Measurements from ENCODE around the gene ARID5B. TPM values are rescaled to one million over a fixed set of nuclear protein-coding genes. Genes with fewer than 3 reads are reported as not detected.
A peak's percentile ranks its signal among the peaks of the same experiment; 100 is the strongest.
"Not testable (repeated sequence)": the region's sequence is repeated elsewhere in the genome, so short reads cannot be mapped to it uniquely, and the experiment has no call there.

The ARID5B gene
- total RNA-seq, 2 experiments from 2014 or later, result 26.7 to 28.3 TPM

DNA sequence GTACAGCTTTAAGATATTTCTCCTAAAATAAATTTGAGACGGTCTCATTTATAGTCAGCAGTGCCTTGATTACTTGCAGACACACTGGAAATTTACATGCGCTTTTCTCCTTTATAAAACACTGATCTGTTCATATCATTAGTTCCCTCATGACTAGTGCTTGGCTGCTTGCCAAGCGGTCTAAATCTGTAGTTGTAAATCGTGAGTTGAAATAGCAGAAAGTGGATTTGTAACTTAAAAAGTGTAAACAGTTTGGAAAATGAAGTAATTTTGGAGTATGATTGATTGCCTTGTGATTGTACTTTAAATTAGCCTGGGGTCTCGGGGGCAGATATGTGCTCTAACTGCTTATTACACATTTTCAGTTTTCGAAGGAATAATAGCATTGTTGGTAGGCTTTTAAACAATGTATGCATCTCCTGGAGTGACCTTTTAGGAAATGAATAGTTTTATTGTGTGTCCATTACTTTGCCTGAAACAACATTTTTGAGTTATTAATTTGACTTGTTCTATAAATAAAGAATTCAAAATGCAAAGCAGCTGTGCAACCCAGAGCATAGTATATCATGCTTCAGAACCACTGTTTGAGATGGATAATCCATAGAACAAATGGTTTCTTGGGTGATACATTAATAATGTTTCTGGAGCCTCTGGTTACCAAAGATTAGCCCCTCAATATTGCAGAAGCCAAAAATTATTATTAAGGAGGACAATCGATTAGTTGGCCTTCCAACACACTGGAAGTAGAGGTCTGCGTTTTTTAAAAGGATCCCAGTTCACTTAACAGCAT, 73.3 kb downstream of the ARID5B start:
- intact Hi-C loops (cut with micrococcal nuclease), result no loop called here
- ATAC-seq (no peak), DNase-seq (peak; percentile 27)
- Mint-ChIP-seq H3K27ac (no peak overlapping the region), H3K9me3 (peaks cover 7% of the 10 kb centered on the region), H3K27me3 (no peaks in the 10 kb centered on the region), H3K4me3 (no peak overlapping the region), H3K4me1 (ENCODE audit: low read depth) (peaks cover 35% of the 10 kb centered on the region), H3K36me3 (ENCODE audit: low read depth) (peaks cover 52% of the 10 kb centered on the region)
- ChIA-PET POLR2A (no interaction called here), CTCF (interaction anchor here (0.9 to 1.2 kb wide), 3 partner anchors 9 to 78 kb away, joined by 3 to 4 read pairs (median 3); no protein-coding TSS in a partner anchor)
- TF ChIP-seq, protein P1, sequence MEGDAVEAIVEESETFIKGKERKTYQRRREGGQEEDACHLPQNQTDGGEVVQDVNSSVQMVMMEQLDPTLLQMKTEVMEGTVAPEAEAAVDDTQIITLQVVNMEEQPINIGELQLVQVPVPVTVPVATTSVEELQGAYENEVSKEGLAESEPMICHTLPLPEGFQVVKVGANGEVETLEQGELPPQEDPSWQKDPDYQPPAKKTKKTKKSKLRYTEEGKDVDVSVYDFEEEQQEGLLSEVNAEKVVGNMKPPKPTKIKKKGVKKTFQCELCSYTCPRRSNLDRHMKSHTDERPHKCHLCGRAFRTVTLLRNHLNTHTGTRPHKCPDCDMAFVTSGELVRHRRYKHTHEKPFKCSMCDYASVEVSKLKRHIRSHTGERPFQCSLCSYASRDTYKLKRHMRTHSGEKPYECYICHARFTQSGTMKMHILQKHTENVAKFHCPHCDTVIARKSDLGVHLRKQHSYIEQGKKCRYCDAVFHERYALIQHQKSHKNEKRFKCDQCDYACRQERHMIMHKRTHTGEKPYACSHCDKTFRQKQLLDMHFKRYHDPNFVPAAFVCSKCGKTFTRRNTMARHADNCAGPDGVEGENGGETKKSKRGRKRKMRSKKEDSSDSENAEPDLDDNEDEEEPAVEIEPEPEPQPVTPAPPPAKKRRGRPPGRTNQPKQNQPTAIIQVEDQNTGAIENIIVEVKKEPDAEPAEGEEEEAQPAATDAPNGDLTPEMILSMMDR (IDR thresholded peaks at IDR 0.05), result no peak

DNA sequence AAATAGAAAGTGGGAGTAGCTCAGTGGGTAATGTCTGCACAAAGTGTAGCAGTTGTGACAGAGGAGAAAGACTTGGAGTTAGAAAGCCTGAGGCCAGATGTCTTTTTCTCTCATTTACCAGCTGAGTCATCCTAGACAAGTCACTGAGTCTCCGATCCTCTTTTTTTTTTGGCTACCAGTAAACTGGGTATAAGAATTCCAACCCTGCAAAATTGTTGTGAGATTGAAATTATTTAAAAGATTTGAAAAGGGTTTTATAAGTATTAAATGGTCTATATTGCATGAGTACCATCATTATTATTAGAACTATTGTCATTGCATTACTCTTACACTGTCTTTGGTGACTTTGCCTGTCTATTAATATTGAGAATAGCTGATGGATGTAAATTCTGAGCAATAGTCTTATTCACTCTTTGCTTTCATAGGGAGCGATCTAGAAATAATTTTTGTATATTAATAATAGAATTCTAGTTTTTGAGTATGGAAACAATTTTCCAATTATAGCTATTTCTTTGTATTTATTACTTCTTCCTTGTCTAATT, 74.0 kb downstream of the ARID5B start:
- no peak for ATAC-seq
- intact Hi-C loops (cut with micrococcal nuclease), result no loop called here
- Mint-ChIP-seq H3K27me3 (no peaks in the 10 kb centered on the region), H3K36me3 (ENCODE audit: low read depth) (peaks cover 50% of the 10 kb centered on the region), H3K4me1 (ENCODE audit: low read depth) (peaks cover 33% of the 10 kb centered on the region), H3K4me3 (no peak overlapping the region), H3K27ac (no peak overlapping the region), H3K9me3 (peaks cover 7% of the 10 kb centered on the region)
- TF ChIP-seq, protein P1 (IDR thresholded peaks at IDR 0.05), result no peak
- DNase-seq, result no peak
- ChIA-PET CTCF (interaction anchor here (0.9 to 1.4 kb wide), 6 partner anchors 9 to 272 kb away, joined by 3 to 5 read pairs (median 3); no protein-coding TSS in a partner anchor), POLR2A (no interaction called here)

DNA sequence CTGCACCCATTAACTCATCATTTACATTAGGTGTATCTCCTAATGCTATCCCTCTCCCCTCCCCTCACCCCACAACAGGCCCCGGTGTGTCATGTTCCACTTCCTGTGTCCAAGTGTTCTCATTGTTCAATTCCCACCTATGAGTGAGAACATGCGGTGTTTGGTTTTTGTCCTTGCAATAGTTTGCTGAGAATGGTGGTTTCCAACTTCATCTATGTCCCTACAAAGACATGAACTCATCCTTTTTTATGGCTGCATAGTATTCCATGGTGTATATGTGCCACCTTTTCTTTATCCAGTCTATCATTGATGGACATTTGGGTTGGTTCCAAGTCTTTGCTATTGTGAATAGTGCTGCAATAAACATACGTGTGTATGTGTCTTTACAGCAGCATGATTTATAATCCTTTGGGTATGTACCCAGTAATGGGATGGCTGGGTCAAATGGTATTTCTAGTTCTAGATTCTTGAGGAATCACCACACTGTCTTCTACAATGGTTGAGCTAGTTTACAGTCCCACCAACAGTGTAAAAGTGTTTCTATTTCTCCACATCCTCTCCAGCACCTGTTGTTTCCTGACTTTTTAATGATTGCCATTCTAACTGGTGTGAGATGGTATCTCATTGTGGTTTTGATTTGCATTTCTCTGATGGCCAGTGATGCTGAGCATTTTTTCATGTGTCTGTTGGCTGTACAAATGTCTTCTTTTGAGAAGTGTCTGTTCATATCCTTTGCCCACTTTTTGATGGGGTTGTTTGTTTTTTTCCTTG, 75.6 kb downstream of the ARID5B start:
- POLR2A ChIA-PET; DNase-seq; H3K9me3 Mint-ChIP-seq; ATAC-seq; intact Hi-C loops (cut with micrococcal nuclease); H3K4me3 Mint-ChIP-seq; CTCF ChIA-PET; H3K27me3 Mint-ChIP-seq: not testable (repeated sequence)
- H3K27ac Mint-ChIP-seq, result peak overlapping the region; percentile 42
- peaks cover 54% of the 10 kb centered on the region for H3K36me3 Mint-ChIP-seq (ENCODE audit: low read depth)
- peaks cover 35% of the 10 kb centered on the region for H3K4me1 Mint-ChIP-seq (ENCODE audit: low read depth)

DNA sequence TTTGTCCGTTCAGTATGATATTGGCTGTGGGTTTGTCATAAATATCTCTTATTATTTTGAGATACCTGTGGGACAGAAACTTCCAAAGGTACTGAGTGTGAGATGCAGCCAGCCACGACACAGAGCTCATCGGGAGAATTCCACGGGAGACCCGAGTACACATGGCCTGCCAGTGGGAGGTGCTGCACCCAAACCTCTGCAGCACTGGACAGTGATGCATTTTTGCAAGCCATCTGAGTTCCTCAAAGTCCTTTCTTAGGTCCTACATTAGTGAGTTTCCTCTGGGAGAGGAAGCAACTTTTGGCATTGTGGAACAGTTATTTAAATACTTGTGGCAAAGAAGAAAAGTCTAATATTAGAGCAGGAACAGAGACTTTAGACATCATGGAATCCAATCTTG, 77.5 kb downstream of the ARID5B start:
- H3K9me3 Mint-ChIP-seq, result peaks cover 7% of the 10 kb centered on the region
- intact Hi-C loops (cut with micrococcal nuclease), result no loop called here
- ChIA-PET POLR2A (no interaction called here), CTCF (no interaction called here)
- no peak for ATAC-seq
- H3K27ac Mint-ChIP-seq, result peak overlapping the region; percentile 38
- no peak overlapping the region for H3K4me3 Mint-ChIP-seq
- TF ChIP-seq, protein P1 (IDR thresholded peaks at IDR 0.05), result no peak
- H3K36me3 Mint-ChIP-seq (ENCODE audit: low read depth), result peaks cover 54% of the 10 kb centered on the region
- DNase-seq, result no peak
- H3K4me1 Mint-ChIP-seq (ENCODE audit: low read depth), result peaks cover 33% of the 10 kb centered on the region
- H3K27me3 Mint-ChIP-seq, result no peaks in the 10 kb centered on the region

DNA sequence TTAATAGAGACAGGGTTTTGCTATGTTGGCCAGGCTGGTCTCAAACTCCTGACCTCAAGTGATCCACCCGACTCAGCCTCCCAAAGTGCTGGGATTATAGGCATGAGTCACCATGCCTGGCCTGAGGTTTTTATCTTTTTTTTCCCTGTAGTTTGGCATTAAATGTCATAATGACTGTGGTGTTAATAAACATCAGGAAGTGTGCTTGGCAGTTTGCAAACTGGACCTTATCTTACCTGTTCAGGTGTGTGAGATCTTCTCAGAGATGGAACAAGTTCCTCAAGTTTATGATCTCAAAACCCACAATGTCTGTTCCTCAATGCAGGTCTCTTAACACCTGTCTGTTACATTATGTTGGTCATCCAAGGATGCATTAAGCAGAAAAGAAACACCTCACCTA, 80.0 kb downstream of the ARID5B start:
- peaks cover 4% of the 10 kb centered on the region for H3K9me3 Mint-ChIP-seq
- no peak for DNase-seq
- H3K27me3 Mint-ChIP-seq, result no peaks in the 10 kb centered on the region
- H3K27ac Mint-ChIP-seq, result no peak overlapping the region
- CTCF ChIA-PET, result no interaction called here
- TF ChIP-seq, protein P1 (IDR thresholded peaks at IDR 0.05), result no peak
- intact Hi-C loops (cut with micrococcal nuclease), result no loop called here
- POLR2A ChIA-PET, result no interaction called here
- no peak overlapping the region for H3K4me3 Mint-ChIP-seq
- H3K4me1 Mint-ChIP-seq (ENCODE audit: low read depth), result peaks cover 48% of the 10 kb centered on the region
- peaks cover 59% of the 10 kb centered on the region for H3K36me3 Mint-ChIP-seq (ENCODE audit: low read depth)
- no peak for ATAC-seq
